Measurements from ENCODE around the gene LRRC7. TPM values are rescaled to one million over a fixed set of nuclear protein-coding genes. Genes with fewer than 3 reads are reported as not detected.

LRRC7 gene
- total and polyA plus RNA-seq, 2 experiments from 2014 or later: 1.2 TPM; not detected in 1

GRCh38 chr1:69711190-69711930, 143.6 kb downstream of the LRRC7 start:
- Mint-ChIP-seq H3K27ac (no peak overlapping the region), H3K27me3 (ENCODE audit: insufficient read depth, low read depth, poor library complexity) (no peaks in the 10 kb centered on the region), H3K36me3 (ENCODE audit: low read depth) (no peaks in the 10 kb centered on the region), H3K4me1 (no peaks in the 10 kb centered on the region), H3K9me3 (no peaks in the 10 kb centered on the region), H3K4me3 (no peak overlapping the region)
- Histone ChIP-seq H3K79me2 (replicated peaks; ENCODE audit: insufficient read depth) (no peaks in the 10 kb centered on the region), H3K36me3 (ENCODE audit: insufficient read depth) (no peaks in the 10 kb centered on the region), H3K27me3 (ENCODE audit: insufficient read depth) (no peaks in the 10 kb centered on the region), H3K27ac (ENCODE audit: low read depth) (no peak overlapping the region), H3K4me3 (no peak overlapping the region), H3K4me2 (no peak overlapping the region), H3F3A (replicated peaks; ENCODE audit: low read depth) (no peaks in the 10 kb centered on the region), H3K4me1 (ENCODE audit: insufficient read depth) (no peaks in the 10 kb centered on the region), H4K20me1 (replicated peaks; ENCODE audit: insufficient read depth) (no peaks in the 10 kb centered on the region), H2AFZ (no peak overlapping the region), H3K9me2 (ENCODE audit: insufficient read depth) (no peaks in the 10 kb centered on the region)
- ATAC-seq (no peak), DNase-seq (ENCODE audit: low spot score) (no peak)
- TF ChIP-seq CTCF (conservative IDR thresholded peaks at IDR 0.05; ENCODE audit: low read depth in 2 of 2) (no peak), EZH2 (IDR thresholded peaks at IDR 0.05; ENCODE audit: low read depth, unreplicated experiment) (no peak), JUNB (IDR thresholded peaks at IDR 0.05; ENCODE audit: unreplicated experiment) (no peak), STAT1 (IDR thresholded peaks at IDR 0.05; ENCODE audit: unreplicated experiment) (no peak), CREB1 (CRISPR knock-in tag; IDR thresholded peaks at IDR 0.05; ENCODE audit: low read depth) (no peak), POLR2AphosphoS5 (IDR thresholded peaks at IDR 0.05; ENCODE audit: low read depth) (no peak), REST (IDR thresholded peaks at IDR 0.05; ENCODE audit: unreplicated experiment) (no peak), ETS1 (IDR thresholded peaks at IDR 0.05) (no peak), NANOG (IDR thresholded peaks at IDR 0.05; ENCODE audit: borderline replicate concordance) (no peak), ZNF114 (CRISPR knock-in tag; IDR thresholded peaks at IDR 0.05) (no peak), ZNF331 (CRISPR knock-in tag; IDR thresholded peaks at IDR 0.05; ENCODE audit: low read depth) (no peak), EZH2phosphoT487 (IDR thresholded peaks at IDR 0.05; ENCODE audit: unreplicated experiment) (no peak), ZNF462 (CRISPR knock-in tag; IDR thresholded peaks at IDR 0.05) (no peak)
